Hepatic stellate cell (primary cell): ENCODE measurements around the gene BHLHE40.

Experiments
- DNase-seq: peaks from one replicate; pipeline ENCODE4 v3.0.0; 2011; ENCODE audit warnings: low spot score

The BHLHE40 gene

GRCh38 chr3:5001135-5001534 lies 21.9 kb downstream of the BHLHE40 start:
- no peak for DNase-seq

GRCh38 chr3:5001805-5002173 lies 22.6 kb downstream of the BHLHE40 start:
- no peak for DNase-seq

- DNase-seq: no peak
Measured at GRCh38 chr3:5002174-5002870, 23.1 kb downstream of the BHLHE40 start.

DNA sequence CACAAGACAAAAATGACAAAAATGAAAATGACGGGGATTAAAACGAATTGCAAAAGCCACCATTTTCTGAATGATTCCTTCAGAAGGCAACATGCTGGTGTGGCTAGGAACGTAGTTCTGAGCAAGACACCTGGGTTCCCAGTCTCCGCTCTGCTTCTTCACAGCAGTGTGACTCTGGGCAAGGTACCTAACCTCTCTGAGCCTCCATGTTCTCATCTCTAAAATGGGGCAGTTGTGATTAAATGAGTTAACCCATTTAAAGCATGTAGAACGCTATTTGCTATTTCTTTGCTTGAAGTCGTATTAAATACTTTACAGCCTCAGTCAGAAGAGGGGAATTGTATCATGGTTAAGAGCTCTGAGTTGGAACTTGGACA lies 23.6 kb downstream of the BHLHE40 start:
- no peak for DNase-seq

GRCh38 chr3:5004319-5005152 lies 25.3 kb downstream of the BHLHE40 start:
- DNase-seq: no peak

DNA sequence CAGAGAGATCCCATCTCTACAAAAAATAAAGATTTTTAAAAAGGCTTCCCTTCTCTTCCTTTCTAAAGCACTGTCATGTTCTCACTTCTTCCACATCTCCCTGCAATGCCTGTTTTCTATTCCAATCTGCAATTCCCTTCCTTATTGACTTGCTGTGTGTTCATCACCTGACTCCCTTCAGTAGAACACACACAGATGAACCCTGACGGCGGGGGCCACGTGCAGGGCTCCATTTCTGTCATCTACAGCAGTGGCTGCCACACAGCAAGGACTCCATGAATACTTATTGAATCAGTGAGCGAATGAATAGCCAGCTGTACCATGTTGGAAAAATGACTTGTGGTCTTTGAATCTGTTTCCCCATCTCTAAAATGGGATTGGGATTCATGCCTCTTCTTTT lies 26.1 kb downstream of the BHLHE40 start:
- no peak for DNase-seq

DNA sequence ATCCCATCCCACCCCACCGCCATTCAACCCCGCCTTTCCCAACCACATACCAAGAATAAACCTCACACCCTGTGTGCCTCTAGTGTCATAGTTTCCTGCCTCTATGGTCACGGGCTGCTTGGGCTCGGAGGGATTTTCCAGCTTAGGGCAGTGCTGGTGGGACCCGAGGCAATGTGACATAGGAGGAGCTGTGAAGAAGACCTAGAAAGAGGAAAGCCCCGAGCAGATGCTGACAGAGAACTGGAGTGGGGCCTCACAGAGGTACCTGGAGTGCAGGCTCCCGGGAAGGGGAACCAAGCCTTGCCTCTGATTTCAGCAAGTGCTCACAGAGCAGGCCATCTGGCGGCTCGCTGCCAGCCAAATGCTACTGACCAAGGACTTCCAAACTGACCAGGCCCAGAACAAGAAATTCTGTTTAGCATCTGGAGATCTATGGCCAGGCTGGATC lies 27.5 kb downstream of the BHLHE40 start:
- no peak for DNase-seq

DNA sequence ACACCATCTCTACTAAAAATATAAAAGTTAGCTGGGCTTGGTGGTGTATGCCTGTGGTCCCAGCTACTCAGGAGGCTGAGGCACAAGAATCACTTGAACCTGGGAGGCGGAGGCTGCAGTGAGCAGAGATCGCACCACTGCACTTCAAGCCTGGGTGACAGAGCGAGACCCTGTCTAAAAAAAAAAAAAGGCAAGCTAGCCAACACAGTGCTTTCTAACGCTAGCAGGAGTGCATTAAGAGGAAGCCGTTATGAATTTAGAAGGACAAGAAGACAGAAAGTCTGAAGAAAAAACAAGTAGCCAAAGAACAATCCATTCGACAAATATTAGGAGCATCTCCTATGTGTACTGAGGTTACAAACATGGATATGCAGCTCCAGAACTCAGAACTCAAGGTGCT lies 28.6 kb downstream of the BHLHE40 start:
- DNase-seq: no peak

- DNase-seq: no peak
Measured at GRCh38 chr3:5009506-5010109, 30.4 kb downstream of the BHLHE40 start.

GRCh38 chr3:5010140-5010539 lies 30.9 kb downstream of the BHLHE40 start:
- DNase-seq: no peak

- DNase-seq: no peak
Measured at GRCh38 chr3:5010706-5011554, 31.7 kb downstream of the BHLHE40 start.

DNA sequence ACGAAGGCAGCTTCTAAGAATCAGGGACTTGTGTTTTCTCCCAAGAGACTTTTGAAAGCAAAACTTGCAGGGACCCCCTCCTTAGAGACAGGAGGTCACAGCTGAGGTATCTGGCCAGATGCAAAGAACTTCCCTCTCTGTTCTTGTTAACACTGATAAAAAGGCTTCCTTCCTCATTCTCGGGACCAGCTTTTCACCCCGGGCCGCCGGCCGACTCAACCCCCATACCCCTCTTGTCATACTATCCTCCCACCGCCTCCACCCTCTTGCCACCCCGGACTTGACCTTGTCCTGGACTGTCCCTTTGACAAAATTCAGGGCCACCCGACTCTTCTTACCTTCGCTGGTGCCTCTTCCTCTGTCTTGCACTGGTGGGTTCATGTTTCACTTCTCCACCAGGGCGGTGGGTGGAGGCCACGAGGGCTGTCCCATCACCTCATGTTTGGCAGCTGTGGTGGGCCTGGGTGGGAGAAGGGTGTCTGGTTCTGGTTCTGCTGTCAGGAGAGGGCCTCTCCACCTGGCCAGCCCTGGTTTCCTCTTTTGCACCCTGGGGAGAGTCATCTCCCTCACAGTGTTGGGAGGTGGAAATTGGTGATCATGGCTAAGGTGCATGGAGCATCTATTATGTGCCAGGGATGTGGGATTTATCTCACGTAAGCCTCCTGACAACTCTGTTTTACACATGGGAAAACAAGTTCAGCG lies 32.5 kb downstream of the BHLHE40 start:
- DNase-seq: no peak

- no peak for DNase-seq
Measured at GRCh38 chr3:5012367-5012766, 33.1 kb downstream of the BHLHE40 start.

- DNase-seq: peak; percentile 53
Measured at GRCh38 chr3:5013021-5013906, 34.0 kb downstream of the BHLHE40 start.

DNA sequence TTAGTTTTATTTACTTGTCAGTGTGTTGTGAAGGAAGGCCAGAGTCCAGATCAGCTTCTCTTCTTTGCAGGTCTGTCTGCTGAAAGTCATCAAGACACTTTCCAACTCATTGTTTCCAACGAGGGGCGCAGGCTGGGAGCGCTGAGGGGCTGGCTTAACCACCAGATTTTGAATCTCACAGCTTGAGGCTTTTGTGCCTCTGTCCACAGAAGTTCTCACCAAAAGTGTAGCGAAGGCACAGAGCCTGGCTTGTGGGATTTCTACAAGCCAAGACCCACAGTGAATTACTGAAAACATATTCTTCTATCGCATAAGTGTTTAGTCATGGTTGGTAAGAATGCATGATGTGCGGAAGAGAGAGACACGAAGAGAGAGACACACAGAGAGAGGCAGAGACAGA lies 35.2 kb downstream of the BHLHE40 start:
- DNase-seq: no peak

DNA sequence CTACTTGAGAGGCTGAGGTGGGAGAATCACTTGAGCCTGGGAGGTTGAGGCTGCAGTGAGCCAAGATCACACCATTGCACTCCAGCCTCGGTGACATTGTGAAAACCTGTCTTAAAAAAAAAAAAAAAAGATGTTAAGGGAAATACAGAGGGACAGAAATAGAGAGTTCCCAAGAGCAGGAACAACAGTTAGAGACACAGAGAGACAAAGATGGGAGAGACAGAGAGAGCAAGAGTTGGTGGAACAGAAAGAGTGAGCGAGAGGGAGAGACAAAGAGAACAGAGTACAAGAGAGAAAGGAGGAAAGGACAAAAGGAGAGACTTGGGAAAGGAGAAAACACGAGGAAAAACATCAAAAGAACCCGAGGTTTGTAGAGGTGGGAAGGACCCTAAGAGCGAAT lies 35.8 kb downstream of the BHLHE40 start:
- DNase-seq: no peak

DNA sequence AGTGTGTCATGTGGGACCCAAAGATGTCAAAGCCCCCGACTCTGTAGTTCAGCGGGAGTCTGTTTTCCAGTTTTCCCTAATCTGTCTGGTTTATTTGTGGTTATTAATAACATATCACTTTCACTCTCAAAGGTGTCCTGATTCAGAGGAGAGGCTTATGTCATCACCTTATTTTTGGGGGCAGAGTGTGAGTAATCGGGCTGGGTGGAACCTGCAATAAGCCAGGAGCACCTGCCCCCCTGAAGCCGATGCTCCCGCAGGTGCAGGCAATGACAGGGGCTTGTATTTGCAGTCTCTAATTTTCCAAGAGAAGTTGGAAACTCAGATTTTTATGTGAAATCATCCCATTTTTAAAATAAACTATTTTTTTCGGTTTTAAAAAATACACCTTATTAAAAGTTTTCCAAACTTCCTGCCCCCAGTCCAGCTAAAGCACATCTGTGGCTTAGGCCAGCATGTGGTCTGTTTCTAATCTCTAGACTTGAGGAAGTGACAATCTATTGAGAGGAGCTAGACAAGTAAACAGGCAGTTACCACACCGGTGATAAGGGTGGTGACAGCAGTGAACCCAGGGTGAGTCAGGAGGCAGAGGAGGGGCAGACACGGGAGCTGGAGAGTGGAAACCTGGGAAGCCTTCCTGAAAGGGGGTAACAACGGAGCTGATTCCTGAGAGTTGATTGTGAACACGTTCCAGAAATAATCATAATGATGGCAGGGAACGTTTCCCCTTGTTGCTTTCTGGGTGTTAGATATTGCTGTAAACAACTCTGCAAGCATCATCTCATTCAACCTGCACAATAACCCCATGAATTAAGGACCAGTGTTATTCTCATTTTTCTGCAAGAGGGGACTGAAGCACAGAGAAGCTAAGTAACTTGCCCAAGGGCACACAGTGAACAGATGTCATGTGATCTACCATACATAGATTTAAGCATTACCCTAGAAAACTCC lies 37.2 kb downstream of the BHLHE40 start:
- peak; percentile 29 for DNase-seq

- DNase-seq: no peak
Measured at GRCh38 chr3:5017925-5018531, 38.8 kb downstream of the BHLHE40 start.
